B cell (primary cell): ENCODE results near the gene RIMKLB.

Experiments
- EZH2 ChIP-seq: IDR thresholded peaks from 2 replicates; pipeline ENCODE4 v1.6.1; 2012; ENCODE audit warnings: borderline replicate concordance, low read depth, mild to moderate bottlenecking, moderate library complexity, low read length; ENCODE audit not compliant: insufficient read depth, poor library complexity, severe bottlenecking
- TF ChIP-seq, protein P1 (sequence below): fragments of 200-600 bp; IDR thresholded peaks from one replicate; pipeline ENCODE4 v1.8.0; 2022; ENCODE audit warnings: antibody characterized with exemption, mild to moderate bottlenecking

DNA sequence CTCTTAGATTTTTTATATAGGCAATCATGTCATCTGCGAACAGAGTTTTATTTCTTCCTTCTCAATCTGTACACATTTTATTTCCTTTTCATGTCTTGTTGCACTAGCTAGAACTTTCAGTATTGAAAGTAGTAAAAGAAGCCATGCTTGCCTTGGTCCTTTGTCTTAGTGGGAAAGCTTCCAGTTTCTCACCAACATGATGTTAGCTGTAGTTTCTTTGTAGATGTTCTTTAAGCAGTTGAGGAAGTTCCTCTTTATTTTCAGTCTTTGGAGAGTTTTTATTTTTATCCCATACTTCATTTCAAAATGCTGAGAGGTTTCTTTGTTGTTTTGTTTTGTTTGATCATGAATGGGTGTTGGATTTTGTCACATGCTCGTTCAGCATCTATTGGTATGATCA, 12.7 kb upstream of the RIMKLB start:
- TF ChIP-seq, protein P1, sequence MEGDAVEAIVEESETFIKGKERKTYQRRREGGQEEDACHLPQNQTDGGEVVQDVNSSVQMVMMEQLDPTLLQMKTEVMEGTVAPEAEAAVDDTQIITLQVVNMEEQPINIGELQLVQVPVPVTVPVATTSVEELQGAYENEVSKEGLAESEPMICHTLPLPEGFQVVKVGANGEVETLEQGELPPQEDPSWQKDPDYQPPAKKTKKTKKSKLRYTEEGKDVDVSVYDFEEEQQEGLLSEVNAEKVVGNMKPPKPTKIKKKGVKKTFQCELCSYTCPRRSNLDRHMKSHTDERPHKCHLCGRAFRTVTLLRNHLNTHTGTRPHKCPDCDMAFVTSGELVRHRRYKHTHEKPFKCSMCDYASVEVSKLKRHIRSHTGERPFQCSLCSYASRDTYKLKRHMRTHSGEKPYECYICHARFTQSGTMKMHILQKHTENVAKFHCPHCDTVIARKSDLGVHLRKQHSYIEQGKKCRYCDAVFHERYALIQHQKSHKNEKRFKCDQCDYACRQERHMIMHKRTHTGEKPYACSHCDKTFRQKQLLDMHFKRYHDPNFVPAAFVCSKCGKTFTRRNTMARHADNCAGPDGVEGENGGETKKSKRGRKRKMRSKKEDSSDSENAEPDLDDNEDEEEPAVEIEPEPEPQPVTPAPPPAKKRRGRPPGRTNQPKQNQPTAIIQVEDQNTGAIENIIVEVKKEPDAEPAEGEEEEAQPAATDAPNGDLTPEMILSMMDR: no peak
- TF ChIP-seq EZH2: no peak
